ENCODE data around the gene LONP1.
"Not testable (repeated sequence)": the region's sequence is repeated elsewhere in the genome, so short reads cannot be mapped to it uniquely, and the experiment has no call there.

The LONP1 gene

GRCh38 chr19:5690955-5691821, 28.8 kb downstream of the LONP1 start:
- Mint-ChIP-seq H3K36me3 (ENCODE audit: low read depth) (peaks cover 11% of the 10 kb centered on the region), H3K9me3 (no peaks in the 10 kb centered on the region), H3K27ac (peak overlapping the region; percentile 95 to 98 (median 97)), H3K4me1 (peaks cover 16% of the 10 kb centered on the region), H3K27me3 (ENCODE audit: low read depth) (peaks cover 8% of the 10 kb centered on the region), H3K4me3 (peak overlapping the region; percentile 99)
- no peak for TF ChIP-seq CTCF (IDR thresholded peaks at IDR 0.05; ENCODE audit: unreplicated experiment in 3 of 3)

GRCh38 chr19:5690125-5690954, 29.6 kb downstream of the LONP1 start, which contains the start of gene RPL36:
Gene RPL36, plus strand, starts transcription at chr19:5690295. Its CDS starts 213 bp downstream, at chr19:5690508.
- Mint-ChIP-seq H3K27me3 (ENCODE audit: low read depth) (peaks cover 8% of the 10 kb centered on the region), H3K36me3 (ENCODE audit: low read depth) (peaks cover 11% of the 10 kb centered on the region), H3K9me3 (no peaks in the 10 kb centered on the region), H3K27ac (peak within 1 kb of the TSS; percentile 95 to 98 (median 97)), H3K4me1 (peaks cover 16% of the 10 kb centered on the region), H3K4me3 (peak within 1 kb of the TSS; percentile 99)
- TF ChIP-seq CTCF (IDR thresholded peaks at IDR 0.05; ENCODE audit: unreplicated experiment in 3 of 3): peak; percentile 97 to 98 (median 97)

GRCh38 chr19:5688262-5688881, 31.6 kb downstream of the LONP1 start:
- not testable (repeated sequence) for H3K36me3 Mint-ChIP-seq (ENCODE audit: low read depth); H3K27ac Mint-ChIP-seq; H3K27me3 Mint-ChIP-seq (ENCODE audit: low read depth); H3K9me3 Mint-ChIP-seq
- peaks cover 11% of the 10 kb centered on the region for H3K4me1 Mint-ChIP-seq
- H3K4me3 Mint-ChIP-seq: peak overlapping the region; percentile 59 to 73 (median 68)

- Mint-ChIP-seq H3K9me3 (no peaks in the 10 kb centered on the region), H3K36me3 (ENCODE audit: low read depth) (peaks cover 6% of the 10 kb centered on the region), H3K4me1 (peaks cover 8% of the 10 kb centered on the region), H3K27me3 (ENCODE audit: low read depth) (peaks cover 8% of the 10 kb centered on the region), H3K4me3 (peak overlapping the region; percentile 83 to 89 (median 86)), H3K27ac (no peak overlapping the region)
- no peak for TF ChIP-seq CTCF (IDR thresholded peaks at IDR 0.05; ENCODE audit: unreplicated experiment in 3 of 3)
Observed at GRCh38 chr19:5687360-5688198, 32.4 kb downstream of the LONP1 start.

- Mint-ChIP-seq H3K27me3 (ENCODE audit: low read depth) (peaks cover 8% of the 10 kb centered on the region), H3K36me3 (ENCODE audit: low read depth) (peaks cover 3% of the 10 kb centered on the region)
Observed at GRCh38 chr19:5686647-5687359, 33.1 kb downstream of the LONP1 start.

More at GRCh38 chr19:5686647-5687359, 33.1 kb downstream of the LONP1 start:
- H3K4me3 Mint-ChIP-seq: peak overlapping the region; percentile 83 to 89 (median 86)
- TF ChIP-seq CTCF (IDR thresholded peaks at IDR 0.05; ENCODE audit: unreplicated experiment in 3 of 3): peak; percentile 75 to 81 (median 75)
- H3K4me1 Mint-ChIP-seq: peaks cover 5% of the 10 kb centered on the region
- H3K9me3 Mint-ChIP-seq: no peaks in the 10 kb centered on the region
- peak overlapping the region; percentile 64 to 91 (median 88) for H3K27ac Mint-ChIP-seq
